Activated CD4-positive, alpha-beta memory T cell treated with anti-CD3 and anti-CD28 coated beads for 36 hours (primary cell): ENCODE results near the gene PRAME. TPM values are rescaled to one million over a fixed set of nuclear protein-coding genes. Genes with fewer than 3 reads are reported as not detected.

Experiments
- CTCF ChIA-PET: fragments of 350-600 bp; sonication (Branson Sonifier 250); formaldehyde crosslinking; loops from one replicate; lab custom pipeline; 2021; ENCODE audit warnings: antibody characterized with exemption, inconsistent platforms; lab: Charles Lee
- POLR2A ChIA-PET: fragments of 350-600 bp; sonication (Branson Sonifier 250); formaldehyde crosslinking; loops from one replicate; lab custom pipeline; 2021; ENCODE audit warnings: antibody characterized with exemption; lab: Charles Lee
- DNase-seq: peaks from one replicate; pipeline ENCODE4 v3.0.0-alpha.2; 2020
- H3K27ac Mint-ChIP-seq: one replicate; pipeline ENCODE4 v1.8.0; 2021; ENCODE audit warnings: mixed read lengths
- H3K27me3 Mint-ChIP-seq: one replicate; pipeline ENCODE4 v1.8.0; 2021; ENCODE audit warnings: mixed read lengths
- H3K36me3 Mint-ChIP-seq: one replicate; pipeline ENCODE4 v1.8.0; 2021; ENCODE audit warnings: mixed read lengths
- H3K4me1 Mint-ChIP-seq: one replicate; pipeline ENCODE4 v1.8.0; 2021; ENCODE audit warnings: low read depth, mixed read lengths
- H3K4me3 Mint-ChIP-seq: one replicate; pipeline ENCODE4 v1.8.0; 2021; ENCODE audit warnings: mild to moderate bottlenecking, mixed read lengths
- H3K9me3 Mint-ChIP-seq: one replicate; pipeline ENCODE4 v1.8.0; 2021; ENCODE audit warnings: mixed read lengths
- intact Hi-C: fragments of 100-400 bp; cut with micrococcal nuclease; formaldehyde crosslinking; loops from one replicate; pipeline ENCODE4 v1.15.1; 2023
- total RNA-seq, 2 experiments: library from RNA; stranded (reverse); gene quantifications; one replicate each; pipeline ENCODE4 v1.2.3, GENCODE V29; 2021

The PRAME gene
- total RNA-seq, 2 experiments from 2014 or later = not detected

GRCh38 chr22:22576989-22577427, 17.9 kb upstream of the PRAME start:
- ChIA-PET CTCF (interaction anchor here (0.6 to 6.4 kb wide), 10 partner anchors 10 to 307 kb away, joined by 3 to 74 read pairs (median 3); partner anchors contain the start of gene PRAME), POLR2A (no interaction called here)
- no peaks in the 10 kb centered on the region for H3K36me3 Mint-ChIP-seq
- no peak for DNase-seq
- H3K4me3 Mint-ChIP-seq = no peak overlapping the region
- intact Hi-C loops = no loop called here
- no peaks in the 10 kb centered on the region for H3K4me1 Mint-ChIP-seq
- H3K27ac Mint-ChIP-seq = no peak overlapping the region
- H3K27me3 Mint-ChIP-seq = peaks cover 1% of the 10 kb centered on the region
- no peaks in the 10 kb centered on the region for H3K9me3 Mint-ChIP-seq

GRCh38 chr22:22576244-22576988, 17.4 kb upstream of the PRAME start:
- ChIA-PET POLR2A (no interaction called here), CTCF (interaction anchor here (0.9 to 6.4 kb wide), 7 partner anchors 9 to 308 kb away, joined by 3 to 74 read pairs (median 3); partner anchors contain the start of gene PRAME)
- Mint-ChIP-seq H3K27ac (no peak overlapping the region), H3K36me3 (no peaks in the 10 kb centered on the region), H3K27me3 (peaks cover 1% of the 10 kb centered on the region), H3K4me3 (no peak overlapping the region), H3K9me3 (no peaks in the 10 kb centered on the region), H3K4me1 (no peaks in the 10 kb centered on the region)
- DNase-seq = peak; percentile 44
- intact Hi-C loops = no loop called here

- H3K9me3 Mint-ChIP-seq = no peaks in the 10 kb centered on the region
- no peak for DNase-seq
- POLR2A ChIA-PET = no interaction called here
- H3K36me3 Mint-ChIP-seq = no peaks in the 10 kb centered on the region
- intact Hi-C loops = no loop called here
- H3K4me3 Mint-ChIP-seq = no peak overlapping the region
- no peaks in the 10 kb centered on the region for H3K4me1 Mint-ChIP-seq
- H3K27ac Mint-ChIP-seq = no peak overlapping the region
- H3K27me3 Mint-ChIP-seq = peaks cover 8% of the 10 kb centered on the region
- CTCF ChIA-PET = interaction anchor here (0.7 to 6.4 kb wide), 3 partner anchors 14 to 114 kb away, joined by 3 to 74 read pairs (median 3); no protein-coding TSS in a partner anchor
Measured at GRCh38 chr22:22574361-22574760, 15.3 kb upstream of the PRAME start.

GRCh38 chr22:22573047-22573889, 14.2 kb upstream of the PRAME start:
- Mint-ChIP-seq H3K36me3 (no peaks in the 10 kb centered on the region), H3K27ac (no peak overlapping the region), H3K4me3 (no peak overlapping the region), H3K4me1 (no peaks in the 10 kb centered on the region), H3K27me3 (peaks cover 12% of the 10 kb centered on the region), H3K9me3 (no peaks in the 10 kb centered on the region)
- no peak for DNase-seq
- POLR2A ChIA-PET = no interaction called here
- CTCF ChIA-PET = interaction anchor here (0.7 to 6.4 kb wide), 3 partner anchors 12 to 115 kb away, joined by 3 to 74 read pairs (median 4); no protein-coding TSS in a partner anchor
- intact Hi-C loops = no loop called here

- Mint-ChIP-seq H3K4me1 (no peaks in the 10 kb centered on the region), H3K27me3 (peaks cover 17% of the 10 kb centered on the region), H3K4me3 (no peak overlapping the region), H3K36me3 (no peaks in the 10 kb centered on the region), H3K27ac (no peak overlapping the region), H3K9me3 (no peaks in the 10 kb centered on the region)
- ChIA-PET CTCF (interaction anchor here (1.5 kb wide), 1 partner anchor 10 kb away, joined by 3 read pairs; no protein-coding TSS in a partner anchor), POLR2A (no interaction called here)
- DNase-seq = no peak
- intact Hi-C loops = no loop called here
Measured at GRCh38 chr22:22571862-22572261, 12.8 kb upstream of the PRAME start.

- Mint-ChIP-seq H3K9me3 (no peaks in the 10 kb centered on the region), H3K36me3 (no peaks in the 10 kb centered on the region), H3K4me3 (no peak overlapping the region), H3K27me3 (peaks cover 17% of the 10 kb centered on the region), H3K27ac (no peak overlapping the region), H3K4me1 (no peaks in the 10 kb centered on the region)
- ChIA-PET CTCF (interaction anchor here (1.5 kb wide), 1 partner anchor 10 kb away, joined by 3 read pairs; no protein-coding TSS in a partner anchor), POLR2A (no interaction called here)
- intact Hi-C loops = no loop called here
- DNase-seq = no peak
Measured at GRCh38 chr22:22571429-22571828, 12.4 kb upstream of the PRAME start.

- Mint-ChIP-seq H3K9me3 (no peaks in the 10 kb centered on the region), H3K27me3 (peaks cover 17% of the 10 kb centered on the region), H3K27ac (no peak overlapping the region), H3K4me3 (no peak overlapping the region), H3K4me1 (no peaks in the 10 kb centered on the region), H3K36me3 (no peaks in the 10 kb centered on the region)
- ChIA-PET CTCF (no interaction called here), POLR2A (no interaction called here)
- no peak for DNase-seq
- intact Hi-C loops = no loop called here
Measured at GRCh38 chr22:22569218-22569617, 10.2 kb upstream of the PRAME start.

GRCh38 chr22:22565981-22566380, 6.9 kb upstream of the PRAME start:
- Mint-ChIP-seq H3K4me1 (no peaks in the 10 kb centered on the region), H3K4me3 (no peak overlapping the region), H3K27me3 (peaks cover 18% of the 10 kb centered on the region), H3K9me3 (no peaks in the 10 kb centered on the region), H3K27ac (no peak overlapping the region), H3K36me3 (no peaks in the 10 kb centered on the region)
- DNase-seq = no peak
- intact Hi-C loops = no loop called here
- POLR2A ChIA-PET = no interaction called here
- CTCF ChIA-PET = interaction anchor here (3.3 kb wide), 1 partner anchor 11 kb away, joined by 15 read pairs; no protein-coding TSS in a partner anchor

- intact Hi-C loops = no loop called here
Measured at GRCh38 chr22:22558071-22558971, 744 bp downstream of the PRAME start.

GRCh38 chr22:22556995-22557925, 1.8 kb downstream of the PRAME start:
- no peak overlapping the region for H3K4me3 Mint-ChIP-seq
- CTCF ChIA-PET = interaction anchor here (0.6 to 1.2 kb wide), 2 partner anchors 308 to 349 kb away, joined by 3 to 4 read pairs; no protein-coding TSS in a partner anchor
- DNase-seq = no peak
- H3K27me3 Mint-ChIP-seq = peaks cover 7% of the 10 kb centered on the region
- POLR2A ChIA-PET = no interaction called here
- H3K27ac Mint-ChIP-seq = no peak overlapping the region
- no peaks in the 10 kb centered on the region for H3K36me3 Mint-ChIP-seq
- H3K9me3 Mint-ChIP-seq = no peaks in the 10 kb centered on the region
- H3K4me1 Mint-ChIP-seq = peaks cover 4% of the 10 kb centered on the region
- intact Hi-C loops = no loop called here

More at GRCh38 chr22:22558071-22558971, 744 bp downstream of the PRAME start:
- peaks cover 9% of the 10 kb centered on the region for H3K27me3 Mint-ChIP-seq
- no peaks in the 10 kb centered on the region for H3K36me3 Mint-ChIP-seq
- ChIA-PET POLR2A (no interaction called here), CTCF (interaction anchor here (0.6 to 2.2 kb wide), 10 partner anchors 8 to 422 kb away, joined by 3 to 12 read pairs (median 4); partner anchors contain the start of gene ZNF280B)
- peaks cover 4% of the 10 kb centered on the region for H3K4me1 Mint-ChIP-seq
- no peak overlapping the region for H3K4me3 Mint-ChIP-seq
- DNase-seq = no peak
- no peaks in the 10 kb centered on the region for H3K9me3 Mint-ChIP-seq
- H3K27ac Mint-ChIP-seq = no peak overlapping the region
